ENCODE data around the gene ACIN1.

ACIN1 gene

DNA sequence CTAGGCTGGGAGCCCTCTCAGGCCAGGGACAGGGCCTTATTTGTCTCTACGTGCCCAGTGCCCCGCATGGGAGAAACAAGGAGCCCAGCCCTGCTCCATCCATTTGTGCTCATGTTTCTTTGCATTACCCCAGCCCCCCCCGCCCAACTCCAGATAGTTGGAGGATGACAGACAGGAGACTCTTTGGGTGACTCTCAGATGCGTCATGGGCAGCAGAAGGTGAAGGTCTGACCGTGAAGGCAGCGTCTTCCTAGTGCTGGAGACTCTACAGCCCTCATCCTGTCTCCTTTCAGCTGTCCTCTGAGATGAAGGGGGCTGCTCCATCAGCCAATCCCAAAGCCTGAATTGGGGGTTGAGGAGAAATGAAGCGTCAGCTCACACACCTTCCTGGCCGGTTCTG lies 53.2 kb downstream of the ACIN1 start:
- Mint-ChIP-seq H3K4me3 (no peak overlapping the region), H3K27me3 (peaks cover 1% of the 10 kb centered on the region), H3K27ac (no peak overlapping the region), H3K36me3 (no peaks in the 10 kb centered on the region), H3K4me1 (ENCODE audit: low read depth) (no peaks in the 10 kb centered on the region), H3K9me3 (ENCODE audit: low read depth) (no peaks in the 10 kb centered on the region)

- no peak overlapping the region for H3K27ac Mint-ChIP-seq
- H3K4me1 Mint-ChIP-seq (ENCODE audit: low read depth): peaks cover 8% of the 10 kb centered on the region
Measured at GRCh38 chr14:23040100-23040499, 54.8 kb downstream of the ACIN1 start.

GRCh38 chr14:23035303-23036144 lies 59.4 kb downstream of the ACIN1 start:
- peaks cover 29% of the 10 kb centered on the region for H3K4me1 Mint-ChIP-seq (ENCODE audit: low read depth)
- no peaks in the 10 kb centered on the region for H3K27me3 Mint-ChIP-seq
- peak overlapping the region; percentile 98 for H3K27ac Mint-ChIP-seq
- H3K36me3 Mint-ChIP-seq: peaks cover 12% of the 10 kb centered on the region
- H3K9me3 Mint-ChIP-seq (ENCODE audit: low read depth): no peaks in the 10 kb centered on the region
- H3K4me3 Mint-ChIP-seq: peak overlapping the region; percentile 97

More at GRCh38 chr14:23040100-23040499, 54.8 kb downstream of the ACIN1 start:
- Mint-ChIP-seq H3K4me3 (no peak overlapping the region), H3K9me3 (ENCODE audit: low read depth) (no peaks in the 10 kb centered on the region), H3K36me3 (no peaks in the 10 kb centered on the region), H3K27me3 (peaks cover 1% of the 10 kb centered on the region)

- H3K36me3 Mint-ChIP-seq: peaks cover 12% of the 10 kb centered on the region
- no peaks in the 10 kb centered on the region for H3K27me3 Mint-ChIP-seq
- H3K27ac Mint-ChIP-seq: peak within 1 kb of the TSS; percentile 98
- no peaks in the 10 kb centered on the region for H3K9me3 Mint-ChIP-seq (ENCODE audit: low read depth)
- peaks cover 29% of the 10 kb centered on the region for H3K4me1 Mint-ChIP-seq (ENCODE audit: low read depth)
- H3K4me3 Mint-ChIP-seq: peak within 1 kb of the TSS; percentile 97
Measured at GRCh38 chr14:23034498-23035302, 60.2 kb downstream of the ACIN1 start, which contains the start of gene PSMB5. PSMB5 (minus strand) TSS chr14:23034900; CDS start chr14:23034881, 19 bp downstream.

DNA sequence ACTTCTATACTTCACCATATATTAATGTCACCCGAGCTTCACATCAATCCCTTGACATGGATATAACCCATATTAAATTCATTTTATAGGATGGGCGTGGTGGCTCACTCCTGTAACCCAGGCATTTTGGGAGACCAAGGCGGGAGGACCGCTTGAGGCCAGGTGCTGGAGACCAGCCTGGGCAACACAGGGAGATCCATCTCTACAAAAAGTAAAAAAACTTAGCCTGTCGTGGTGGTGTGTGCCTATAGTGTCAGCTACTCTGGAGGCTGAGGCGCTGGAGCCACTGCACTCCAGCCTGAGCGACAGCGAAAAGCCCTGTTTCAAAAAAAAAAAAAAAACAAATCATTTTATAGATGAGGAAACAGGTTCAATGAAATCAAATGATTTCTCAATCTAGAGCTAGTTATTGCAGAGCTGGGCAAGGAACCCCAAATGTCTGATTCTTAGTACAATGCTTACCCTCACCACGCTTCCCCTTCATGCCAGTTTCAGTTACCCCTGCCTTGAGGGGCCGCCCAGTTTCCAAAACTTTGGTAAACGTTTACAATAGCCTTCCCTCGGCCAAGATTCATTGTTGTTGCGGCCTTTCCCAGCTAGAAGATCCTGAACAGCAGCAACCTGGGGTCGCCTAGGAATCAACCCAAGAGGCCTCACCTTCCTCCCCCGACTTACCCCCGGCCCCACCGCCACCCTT lies 61.0 kb downstream of the ACIN1 start:
- peaks cover 36% of the 10 kb centered on the region for H3K4me1 Mint-ChIP-seq (ENCODE audit: low read depth)
- H3K27me3 Mint-ChIP-seq: no peaks in the 10 kb centered on the region
- H3K36me3 Mint-ChIP-seq: peaks cover 12% of the 10 kb centered on the region
- peak overlapping the region; percentile 97 for H3K4me3 Mint-ChIP-seq
- no peaks in the 10 kb centered on the region for H3K9me3 Mint-ChIP-seq (ENCODE audit: low read depth)
- peak overlapping the region; percentile 98 for H3K27ac Mint-ChIP-seq

DNA sequence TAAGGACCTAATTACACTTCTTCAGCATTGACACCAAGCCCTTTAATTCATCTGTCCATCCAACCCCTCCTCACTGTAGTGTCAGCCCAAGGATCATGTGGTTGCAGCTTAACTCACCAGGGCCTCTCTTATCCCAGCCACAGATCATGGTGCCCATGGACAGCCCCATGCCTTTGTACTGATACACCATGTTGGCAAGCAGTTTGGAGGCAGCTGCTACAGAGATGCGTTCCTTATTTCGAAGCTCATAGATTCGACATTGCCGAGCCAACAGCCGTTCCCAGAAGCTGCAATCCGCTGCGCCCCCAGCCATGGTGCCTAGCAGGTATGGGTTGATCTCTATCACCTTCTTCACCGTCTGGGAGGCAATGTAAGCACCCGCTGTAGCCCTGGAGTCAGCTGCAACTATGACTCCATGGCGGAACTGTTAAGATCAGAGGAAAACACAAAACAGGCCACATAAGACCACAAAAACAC lies 61.6 kb downstream of the ACIN1 start:
- H3K27me3 Mint-ChIP-seq: no peaks in the 10 kb centered on the region
- peaks cover 42% of the 10 kb centered on the region for H3K4me1 Mint-ChIP-seq (ENCODE audit: low read depth)
- no peaks in the 10 kb centered on the region for H3K9me3 Mint-ChIP-seq (ENCODE audit: low read depth)
- peaks cover 16% of the 10 kb centered on the region for H3K36me3 Mint-ChIP-seq
- peak overlapping the region; percentile 97 for H3K4me3 Mint-ChIP-seq
- peak overlapping the region; percentile 98 for H3K27ac Mint-ChIP-seq

- H3K36me3 Mint-ChIP-seq: peaks cover 22% of the 10 kb centered on the region
- H3K9me3 Mint-ChIP-seq (ENCODE audit: low read depth): no peaks in the 10 kb centered on the region
- peaks cover 51% of the 10 kb centered on the region for H3K4me1 Mint-ChIP-seq (ENCODE audit: low read depth)
- peak overlapping the region; percentile 28 for H3K27ac Mint-ChIP-seq
- H3K27me3 Mint-ChIP-seq: no peaks in the 10 kb centered on the region
- peak overlapping the region; percentile 59 for H3K4me3 Mint-ChIP-seq
Measured at GRCh38 chr14:23030936-23031335, 64.0 kb downstream of the ACIN1 start.

GRCh38 chr14:23028799-23029198 lies 66.1 kb downstream of the ACIN1 start:
- Mint-ChIP-seq H3K27me3 (no peaks in the 10 kb centered on the region), H3K4me1 (ENCODE audit: low read depth) (peaks cover 59% of the 10 kb centered on the region), H3K36me3 (peaks cover 38% of the 10 kb centered on the region), H3K4me3 (peak overlapping the region; percentile 67), H3K9me3 (ENCODE audit: low read depth) (no peaks in the 10 kb centered on the region), H3K27ac (peak overlapping the region; percentile 88)

DNA sequence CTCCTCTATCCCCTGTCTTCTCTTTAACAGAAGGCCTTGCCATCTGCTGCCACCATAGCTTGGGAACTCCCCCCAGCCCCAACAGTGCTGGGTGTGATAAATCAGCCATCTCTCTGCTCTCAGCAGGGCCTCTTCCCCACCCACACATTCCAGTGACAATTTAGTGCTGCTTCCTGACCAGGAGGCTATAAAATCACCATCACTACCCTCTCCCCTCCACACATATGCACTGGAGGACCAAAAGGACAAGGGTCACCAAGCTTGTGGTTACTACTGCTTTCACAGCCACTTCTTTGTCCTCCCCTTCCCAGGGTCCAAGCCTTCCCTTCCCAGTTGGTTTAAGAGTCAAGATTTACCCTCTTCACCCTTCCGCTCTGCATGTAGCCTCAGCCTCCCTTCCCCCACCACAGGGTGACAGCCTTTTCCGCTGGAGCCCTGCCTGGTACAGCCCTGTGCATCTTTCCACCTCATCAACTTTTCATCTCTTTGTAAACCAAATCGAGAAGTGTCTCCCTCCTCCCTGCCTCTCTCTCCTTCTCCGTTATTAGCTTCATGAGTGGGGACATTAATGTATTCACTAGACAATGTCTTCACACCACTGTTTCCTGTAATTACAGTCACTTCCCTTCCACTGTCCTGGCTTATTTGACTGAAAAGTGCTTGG lies 69.7 kb downstream of the ACIN1 start:
- Mint-ChIP-seq H3K4me1 (ENCODE audit: low read depth) (peaks cover 71% of the 10 kb centered on the region), H3K9me3 (ENCODE audit: low read depth) (no peaks in the 10 kb centered on the region), H3K36me3 (peaks cover 26% of the 10 kb centered on the region), H3K27ac (peak overlapping the region; percentile 61), H3K27me3 (no peaks in the 10 kb centered on the region), H3K4me3 (peak overlapping the region; percentile 18)

DNA sequence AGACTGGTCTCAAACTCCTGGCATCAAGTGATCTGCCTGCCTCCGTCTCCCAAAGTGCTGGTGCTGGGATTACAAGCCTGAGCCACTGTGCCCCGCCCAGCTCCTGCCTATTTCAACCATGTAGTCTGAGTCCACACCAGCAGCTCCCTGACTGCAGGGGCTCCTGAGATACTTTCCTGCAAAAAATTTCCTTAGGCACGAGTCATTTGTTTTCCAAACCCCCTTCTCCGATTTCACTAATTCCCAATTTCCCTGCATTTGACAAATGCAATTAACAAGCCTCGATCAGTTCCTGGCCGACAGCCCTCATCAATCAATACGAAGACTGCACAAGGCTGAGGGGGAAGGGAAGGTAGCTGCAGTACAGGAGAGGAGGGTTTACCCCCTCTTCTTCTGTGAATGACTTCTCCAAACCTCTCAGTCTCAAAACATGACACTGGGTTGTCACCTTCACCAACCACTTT lies 70.3 kb downstream of the ACIN1 start:
- H3K4me3 Mint-ChIP-seq: peak overlapping the region; percentile 5
- no peaks in the 10 kb centered on the region for H3K9me3 Mint-ChIP-seq (ENCODE audit: low read depth)
- peaks cover 73% of the 10 kb centered on the region for H3K4me1 Mint-ChIP-seq (ENCODE audit: low read depth)
- H3K36me3 Mint-ChIP-seq: peaks cover 26% of the 10 kb centered on the region
- H3K27me3 Mint-ChIP-seq: no peaks in the 10 kb centered on the region
- H3K27ac Mint-ChIP-seq: peak overlapping the region; percentile 61

DNA sequence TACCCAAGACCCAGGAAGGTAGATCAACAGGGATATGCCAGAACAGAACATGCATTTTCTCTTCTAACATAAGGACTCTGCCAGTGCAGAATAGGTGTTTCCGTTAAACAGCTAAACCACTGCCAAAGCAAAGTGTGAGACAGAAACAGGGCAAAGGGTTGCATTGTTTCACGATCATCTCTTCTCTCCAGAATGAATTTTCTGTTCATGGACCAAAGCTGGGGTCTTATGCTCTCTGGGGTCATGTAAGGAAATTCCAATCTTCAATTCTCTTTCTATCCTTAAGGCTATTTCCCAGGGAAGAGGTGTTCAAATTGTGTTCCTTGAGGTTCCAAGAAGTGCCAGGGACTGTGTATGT lies 71.2 kb downstream of the ACIN1 start:
- no peaks in the 10 kb centered on the region for H3K27me3 Mint-ChIP-seq
- H3K4me1 Mint-ChIP-seq (ENCODE audit: low read depth): peaks cover 65% of the 10 kb centered on the region
- no peaks in the 10 kb centered on the region for H3K9me3 Mint-ChIP-seq (ENCODE audit: low read depth)
- peaks cover 25% of the 10 kb centered on the region for H3K36me3 Mint-ChIP-seq
- peak overlapping the region; percentile 51 for H3K4me3 Mint-ChIP-seq
- H3K27ac Mint-ChIP-seq: peak overlapping the region; percentile 54

GRCh38 chr14:23023022-23023794 lies 71.7 kb downstream of the ACIN1 start:
- Mint-ChIP-seq H3K27ac (peak overlapping the region; percentile 47), H3K36me3 (peaks cover 23% of the 10 kb centered on the region), H3K9me3 (ENCODE audit: low read depth) (no peaks in the 10 kb centered on the region), H3K4me1 (ENCODE audit: low read depth) (peaks cover 61% of the 10 kb centered on the region), H3K27me3 (no peaks in the 10 kb centered on the region), H3K4me3 (peak overlapping the region; percentile 51)

DNA sequence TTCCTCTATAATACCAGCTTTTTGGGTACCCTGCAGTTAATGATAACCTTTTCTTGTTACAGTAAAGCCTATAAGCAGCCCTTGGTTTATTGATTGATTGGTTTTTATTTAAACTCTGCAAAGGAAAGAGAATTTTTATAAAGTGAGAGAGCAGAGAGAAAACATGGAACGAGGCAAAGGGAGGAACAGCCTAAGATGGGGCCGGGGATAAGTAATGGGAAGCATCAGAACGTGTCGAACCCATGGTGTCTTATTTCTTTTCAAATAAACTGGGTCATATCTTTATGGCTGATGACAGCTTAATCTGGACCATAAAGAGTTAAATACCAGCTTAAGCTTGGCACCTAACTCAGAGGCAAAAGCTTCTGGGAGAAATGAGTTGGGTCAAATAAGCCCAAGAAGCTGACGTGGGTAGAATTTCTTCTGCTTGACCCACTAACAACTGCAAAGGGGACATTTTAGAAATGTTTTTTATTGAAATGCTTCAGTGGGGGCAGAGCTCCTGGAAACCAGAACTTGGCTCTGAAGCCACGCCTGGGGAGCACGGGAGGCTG lies 73.0 kb downstream of the ACIN1 start:
- no peak overlapping the region for H3K27ac Mint-ChIP-seq
- no peak overlapping the region for H3K4me3 Mint-ChIP-seq
- peaks cover 55% of the 10 kb centered on the region for H3K4me1 Mint-ChIP-seq (ENCODE audit: low read depth)
- H3K9me3 Mint-ChIP-seq (ENCODE audit: low read depth): no peaks in the 10 kb centered on the region
- H3K27me3 Mint-ChIP-seq: no peaks in the 10 kb centered on the region
- H3K36me3 Mint-ChIP-seq: peaks cover 19% of the 10 kb centered on the region

Measured in activated naive CD8-positive, alpha-beta T cell (primary cell).